ENCODE results near the gene RASD2. TPM values are rescaled to one million over a fixed set of nuclear protein-coding genes. Genes with fewer than 3 reads are reported as not detected.

RASD2 gene
- total RNA-seq, 1 experiment from 2014 or later, result not detected

GRCh38 chr22:35589071-35589755, 48.6 kb downstream of the RASD2 start:
- no peak for TF ChIP-seq CTCF (IDR thresholded peaks at IDR 0.05; ENCODE audit: unreplicated experiment)
- H3K27ac Mint-ChIP-seq (ENCODE audit: low read depth, unreplicated experiment), result peak overlapping the region; percentile 36
- ChIA-PET POLR2A (interaction anchor here (0.6 kb wide), 3 partner anchors 154 to 487 kb away, joined by 3 read pairs; no protein-coding TSS in a partner anchor), CTCF (interaction anchor here (1.0 to 1.2 kb wide), 2 partner anchors 30 to 238 kb away, joined by 4 to 8 read pairs; no protein-coding TSS in a partner anchor)
- H3K4me3 Mint-ChIP-seq (ENCODE audit: unreplicated experiment), result no peak overlapping the region
- no peaks in the 10 kb centered on the region for H3K9me3 Mint-ChIP-seq (ENCODE audit: unreplicated experiment)
- H3K4me1 Mint-ChIP-seq (ENCODE audit: insufficient read depth, unreplicated experiment), result peaks cover 32% of the 10 kb centered on the region
- no peaks in the 10 kb centered on the region for H3K36me3 Mint-ChIP-seq (ENCODE audit: insufficient read depth, unreplicated experiment)
- DNase-seq (ENCODE audit: unreplicated experiment), result peak; percentile 97
- no peaks in the 10 kb centered on the region for H3K27me3 Mint-ChIP-seq (ENCODE audit: insufficient read depth, unreplicated experiment)
- intact Hi-C loops (cut with micrococcal nuclease), result loop anchor here (1.0 kb wide), 4 partner anchors 34 to 535 kb away; no protein-coding TSS in a partner anchor
- no TSS peak for BruUV-seq (replicated peaks)

DNA sequence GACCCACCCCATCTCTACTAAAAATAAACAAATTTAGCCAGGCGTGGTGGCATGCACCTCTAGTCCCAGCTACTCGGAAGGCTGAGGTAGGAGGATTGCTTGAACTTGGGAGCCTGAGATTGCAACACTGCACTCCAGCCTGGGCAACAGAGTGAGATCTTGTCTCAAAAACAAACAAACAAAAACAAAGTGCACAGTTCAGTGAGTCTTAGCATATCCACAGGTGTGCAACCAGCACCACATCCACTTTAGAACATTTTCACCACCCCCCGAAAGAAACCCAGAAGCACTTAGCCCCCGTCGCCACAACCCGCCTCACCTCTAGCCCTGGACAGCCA, 49.1 kb downstream of the RASD2 start:
- no peak for DNase-seq (ENCODE audit: unreplicated experiment)
- CTCF ChIA-PET, result interaction anchor here (1.2 kb wide), 1 partner anchor 239 kb away, joined by 8 read pairs; no protein-coding TSS in a partner anchor
- no TSS peak for BruUV-seq (replicated peaks)
- TF ChIP-seq CTCF (IDR thresholded peaks at IDR 0.05; ENCODE audit: unreplicated experiment), result no peak
- Mint-ChIP-seq H3K4me3 (ENCODE audit: unreplicated experiment) (no peak overlapping the region), H3K27ac (ENCODE audit: low read depth, unreplicated experiment) (peak overlapping the region; percentile 36), H3K27me3 (ENCODE audit: insufficient read depth, unreplicated experiment) (no peaks in the 10 kb centered on the region), H3K4me1 (ENCODE audit: insufficient read depth, unreplicated experiment) (peaks cover 32% of the 10 kb centered on the region), H3K36me3 (ENCODE audit: insufficient read depth, unreplicated experiment) (no peaks in the 10 kb centered on the region), H3K9me3 (ENCODE audit: unreplicated experiment) (no peaks in the 10 kb centered on the region)
- intact Hi-C loops (cut with micrococcal nuclease), result loop anchor here (1.0 kb wide), 4 partner anchors 34 to 535 kb away; no protein-coding TSS in a partner anchor
- POLR2A ChIA-PET, result interaction anchor here (0.6 kb wide), 1 partner anchor 155 kb away, joined by 3 read pairs; no protein-coding TSS in a partner anchor

DNA sequence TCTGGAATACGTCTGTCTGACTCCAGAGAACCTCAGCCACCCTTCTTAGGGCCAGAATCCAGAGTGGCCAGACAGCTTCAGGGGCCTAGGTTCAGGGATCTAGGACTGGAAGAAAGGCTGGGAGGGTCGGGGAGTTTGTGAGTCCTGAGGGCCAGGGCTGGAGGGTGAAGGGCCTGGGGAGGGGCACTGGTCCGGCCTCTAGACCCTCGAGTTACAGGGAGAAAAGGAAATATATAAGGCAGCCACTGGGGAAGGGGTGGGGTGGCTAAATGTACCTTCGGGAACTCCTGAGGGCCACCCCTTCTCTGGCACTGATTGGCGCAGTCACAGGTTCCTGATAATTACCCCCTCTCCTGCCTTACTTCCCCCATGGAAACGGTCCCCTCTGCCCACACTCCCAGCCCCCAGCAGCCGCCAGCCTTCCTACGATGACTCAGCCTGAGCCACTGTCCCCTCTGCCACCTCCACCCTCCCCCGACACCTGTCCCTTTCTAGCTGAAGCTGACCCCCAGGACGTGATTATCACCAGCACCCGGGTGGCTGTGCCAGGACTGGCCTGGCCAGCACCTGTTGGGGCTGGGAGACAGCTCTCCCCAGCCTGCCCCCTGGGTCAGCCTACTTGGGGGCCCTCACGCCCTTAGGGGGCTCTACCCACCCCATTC, 50.1 kb downstream of the RASD2 start:
- H3K4me3 Mint-ChIP-seq (ENCODE audit: unreplicated experiment), result no peak overlapping the region
- DNase-seq (ENCODE audit: unreplicated experiment), result no peak
- ChIA-PET CTCF (interaction anchor here (0.7 to 1.7 kb wide), 4 partner anchors 8 to 330 kb away, joined by 3 to 9 read pairs (median 3); no protein-coding TSS in a partner anchor), POLR2A (interaction anchor here (0.6 to 0.7 kb wide), 2 partner anchors 26 to 219 kb away, joined by 3 read pairs; no protein-coding TSS in a partner anchor)
- peaks cover 28% of the 10 kb centered on the region for H3K4me1 Mint-ChIP-seq (ENCODE audit: insufficient read depth, unreplicated experiment)
- no TSS peak for BruUV-seq (replicated peaks)
- no peak overlapping the region for H3K27ac Mint-ChIP-seq (ENCODE audit: low read depth, unreplicated experiment)
- no peak for TF ChIP-seq CTCF (IDR thresholded peaks at IDR 0.05; ENCODE audit: unreplicated experiment)
- H3K9me3 Mint-ChIP-seq (ENCODE audit: unreplicated experiment), result no peaks in the 10 kb centered on the region
- intact Hi-C loops (cut with micrococcal nuclease), result no loop called here
- no peaks in the 10 kb centered on the region for H3K27me3 Mint-ChIP-seq (ENCODE audit: insufficient read depth, unreplicated experiment)
- H3K36me3 Mint-ChIP-seq (ENCODE audit: insufficient read depth, unreplicated experiment), result no peaks in the 10 kb centered on the region

GRCh38 chr22:35591714-35592417, 51.2 kb downstream of the RASD2 start:
- POLR2A ChIA-PET, result no interaction called here
- Mint-ChIP-seq H3K4me1 (ENCODE audit: insufficient read depth, unreplicated experiment) (peaks cover 28% of the 10 kb centered on the region), H3K27me3 (ENCODE audit: insufficient read depth, unreplicated experiment) (no peaks in the 10 kb centered on the region), H3K4me3 (ENCODE audit: unreplicated experiment) (no peak overlapping the region), H3K9me3 (ENCODE audit: unreplicated experiment) (no peaks in the 10 kb centered on the region), H3K27ac (ENCODE audit: low read depth, unreplicated experiment) (no peak overlapping the region), H3K36me3 (ENCODE audit: insufficient read depth, unreplicated experiment) (no peaks in the 10 kb centered on the region)
- DNase-seq (ENCODE audit: unreplicated experiment), result no peak
- intact Hi-C loops (cut with micrococcal nuclease), result no loop called here
- CTCF ChIA-PET, result interaction anchor here (0.5 to 1.7 kb wide), 5 partner anchors 9 to 329 kb away, joined by 3 to 9 read pairs (median 4); no protein-coding TSS in a partner anchor
- BruUV-seq (replicated peaks), result no TSS peak
- no peak for TF ChIP-seq CTCF (IDR thresholded peaks at IDR 0.05; ENCODE audit: unreplicated experiment)
